ENCODE data around the gene RFK. TPM values are rescaled to one million over a fixed set of nuclear protein-coding genes. Genes with fewer than 3 reads are reported as not detected.

Gene RFK
- total RNA-seq, 1 experiment from 2014 or later: 14.0 TPM

- CTCF ChIA-PET: no interaction called here
- peaks cover 6% of the 10 kb centered on the region for H3K4me1 Mint-ChIP-seq (ENCODE audit: low read depth, unreplicated experiment)
- no peaks in the 10 kb centered on the region for H3K27me3 Mint-ChIP-seq (ENCODE audit: unreplicated experiment)
- BruUV-seq (replicated peaks): no TSS peak
- H3K27ac Mint-ChIP-seq (ENCODE audit: unreplicated experiment): no peak overlapping the region
- H3K36me3 Mint-ChIP-seq (ENCODE audit: insufficient read depth, unreplicated experiment): no peaks in the 10 kb centered on the region
- H3K4me3 Mint-ChIP-seq (ENCODE audit: low read depth, unreplicated experiment): no peak overlapping the region
- TF ChIP-seq CTCF (IDR thresholded peaks at IDR 0.05; ENCODE audit: unreplicated experiment): no peak
- DNase-seq: no peak
- H3K9me3 Mint-ChIP-seq (ENCODE audit: low read depth, unreplicated experiment): no peaks in the 10 kb centered on the region
- intact Hi-C loops (cut with micrococcal nuclease; ENCODE audit: unreplicated experiment): no loop called here
Observed at GRCh38 chr9:76423216-76424177, 29.3 kb upstream of the RFK start.

- TF ChIP-seq CTCF (IDR thresholded peaks at IDR 0.05; ENCODE audit: unreplicated experiment): peak; percentile 39
- no peak overlapping the region for H3K27ac Mint-ChIP-seq (ENCODE audit: unreplicated experiment)
- no peaks in the 10 kb centered on the region for H3K27me3 Mint-ChIP-seq (ENCODE audit: unreplicated experiment)
- intact Hi-C loops (cut with micrococcal nuclease; ENCODE audit: unreplicated experiment): no loop called here
- no peaks in the 10 kb centered on the region for H3K9me3 Mint-ChIP-seq (ENCODE audit: low read depth, unreplicated experiment)
- no peak for DNase-seq
- H3K4me3 Mint-ChIP-seq (ENCODE audit: low read depth, unreplicated experiment): no peak overlapping the region
- CTCF ChIA-PET: no interaction called here
- peaks cover 25% of the 10 kb centered on the region for H3K4me1 Mint-ChIP-seq (ENCODE audit: low read depth, unreplicated experiment)
- BruUV-seq (replicated peaks): no TSS peak
- H3K36me3 Mint-ChIP-seq (ENCODE audit: insufficient read depth, unreplicated experiment): no peaks in the 10 kb centered on the region
Observed at GRCh38 chr9:76419782-76420380, 25.7 kb upstream of the RFK start.

GRCh38 chr9:76417394-76417793, 23.2 kb upstream of the RFK start:
- Mint-ChIP-seq H3K4me3 (ENCODE audit: low read depth, unreplicated experiment) (no peak overlapping the region), H3K27me3 (ENCODE audit: unreplicated experiment) (no peaks in the 10 kb centered on the region), H3K4me1 (ENCODE audit: low read depth, unreplicated experiment) (peaks cover 34% of the 10 kb centered on the region), H3K27ac (ENCODE audit: unreplicated experiment) (no peak overlapping the region), H3K9me3 (ENCODE audit: low read depth, unreplicated experiment) (peaks cover 8% of the 10 kb centered on the region), H3K36me3 (ENCODE audit: insufficient read depth, unreplicated experiment) (no peaks in the 10 kb centered on the region)
- CTCF ChIA-PET: no interaction called here
- BruUV-seq (replicated peaks): no TSS peak
- no peak for TF ChIP-seq CTCF (IDR thresholded peaks at IDR 0.05; ENCODE audit: unreplicated experiment)
- DNase-seq: no peak
- intact Hi-C loops (cut with micrococcal nuclease; ENCODE audit: unreplicated experiment): no loop called here

- Mint-ChIP-seq H3K27ac (ENCODE audit: unreplicated experiment) (peak overlapping the region; percentile 88), H3K4me3 (ENCODE audit: low read depth, unreplicated experiment) (no peak overlapping the region), H3K27me3 (ENCODE audit: unreplicated experiment) (no peaks in the 10 kb centered on the region), H3K9me3 (ENCODE audit: low read depth, unreplicated experiment) (peaks cover 8% of the 10 kb centered on the region), H3K4me1 (ENCODE audit: low read depth, unreplicated experiment) (peaks cover 36% of the 10 kb centered on the region), H3K36me3 (ENCODE audit: insufficient read depth, unreplicated experiment) (no peaks in the 10 kb centered on the region)
- peak; percentile 39 for DNase-seq
- intact Hi-C loops (cut with micrococcal nuclease; ENCODE audit: unreplicated experiment): no loop called here
- BruUV-seq (replicated peaks): no TSS peak
- TF ChIP-seq CTCF (IDR thresholded peaks at IDR 0.05; ENCODE audit: unreplicated experiment): no peak
- CTCF ChIA-PET: no interaction called here
Observed at GRCh38 chr9:76415731-76416130, 21.5 kb upstream of the RFK start.
